GM18870 (cell line): ENCODE data around the gene PAPPA2.

Experiments used
- ATAC-seq: cut with Tn5 transposase; IDR thresholded peaks from one replicate; pipeline ENCODE4 v1.9.1; 2021; ENCODE audit warnings: moderate library complexity; ENCODE audit not compliant: unreplicated experiment

PAPPA2 gene

DNA sequence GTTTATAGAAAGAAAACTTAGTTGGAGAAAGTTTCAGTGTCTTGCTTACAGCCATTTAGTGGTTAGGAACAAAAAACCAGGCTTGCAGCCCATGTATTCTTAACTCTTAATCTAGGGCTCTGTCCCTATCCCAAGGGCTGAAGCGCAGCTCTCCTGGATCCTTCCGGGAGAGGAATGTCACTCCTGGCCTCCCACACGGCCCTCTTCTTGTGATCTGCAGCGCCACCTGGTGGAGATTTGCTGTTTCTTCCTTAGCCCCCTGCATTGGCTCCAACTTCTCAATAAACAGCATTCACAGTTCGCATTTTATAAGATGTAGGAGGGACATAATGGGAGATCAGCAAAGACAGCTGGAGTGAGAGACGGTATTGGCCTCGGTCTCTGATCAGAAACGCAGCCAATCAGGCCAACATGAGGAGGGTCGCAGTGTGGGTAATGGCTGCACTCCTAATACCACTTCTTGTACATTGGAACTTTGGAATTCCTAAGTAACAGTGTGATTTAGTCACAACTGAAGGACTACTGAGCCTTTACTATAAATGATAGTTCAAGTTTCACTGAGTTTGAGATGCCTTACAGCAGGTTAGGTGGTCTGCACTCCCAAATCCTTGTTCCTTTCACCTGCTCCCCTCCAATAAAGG lies 418.1 kb downstream of the PAPPA2 start:
- no peak for ATAC-seq

DNA sequence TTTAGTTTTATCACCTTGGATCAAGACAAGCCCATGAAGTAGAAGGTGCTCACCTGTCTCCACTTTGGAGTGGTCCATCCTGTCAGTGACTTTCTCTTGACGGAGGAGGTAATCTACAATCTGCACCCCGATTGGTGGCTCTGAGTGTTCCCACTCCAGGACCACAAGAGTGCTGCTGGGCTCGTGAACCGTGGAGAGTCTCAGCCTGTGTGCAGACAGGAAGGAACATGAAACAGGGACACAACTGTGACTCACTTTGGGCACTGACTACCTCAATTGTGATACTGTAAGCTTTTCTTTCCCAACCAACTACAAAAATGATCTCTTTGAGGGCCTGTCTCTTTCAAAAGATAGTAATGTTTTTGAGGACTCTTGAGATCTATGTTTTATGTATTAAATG lies 421.3 kb downstream of the PAPPA2 start:
- no peak for ATAC-seq

DNA sequence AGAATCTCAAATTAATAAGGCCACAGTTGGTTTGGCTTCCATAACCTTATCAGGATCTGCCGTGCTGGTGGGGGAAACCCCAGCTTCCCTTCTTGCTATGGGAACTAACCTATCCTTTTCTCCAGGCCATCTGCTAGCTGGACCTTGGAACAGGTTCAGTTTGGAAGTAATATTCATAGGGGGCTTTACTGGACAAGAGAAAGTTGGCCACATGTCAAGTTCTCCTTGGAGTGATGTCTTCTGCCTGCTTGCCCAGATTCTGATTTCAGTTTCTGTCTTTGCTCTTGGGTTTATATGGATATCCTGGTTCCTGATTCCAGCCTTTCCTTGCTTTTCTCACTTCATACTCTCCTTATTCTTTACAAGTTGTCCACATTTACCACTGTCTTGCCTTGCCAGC lies 421.9 kb downstream of the PAPPA2 start:
- no peak for ATAC-seq

DNA sequence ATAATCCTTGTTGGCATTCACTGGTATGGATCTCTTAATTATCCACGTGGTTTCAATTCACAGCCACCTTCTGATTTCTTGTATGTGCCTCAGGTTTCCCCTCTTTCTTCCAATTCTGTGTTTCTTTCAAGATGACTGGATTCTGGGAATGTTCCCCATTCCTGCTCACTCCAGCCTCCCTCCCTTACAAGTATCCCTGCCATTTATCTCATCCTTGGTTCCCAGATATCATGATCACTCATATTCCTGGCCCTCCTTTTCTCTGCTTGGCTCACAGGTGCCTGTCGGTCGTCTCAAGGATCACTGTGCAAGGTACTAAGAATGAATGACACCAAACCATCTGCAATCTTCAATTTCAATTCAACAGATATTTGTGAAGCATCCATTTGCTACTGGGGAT lies 422.4 kb downstream of the PAPPA2 start:
- ATAC-seq, result no peak

DNA sequence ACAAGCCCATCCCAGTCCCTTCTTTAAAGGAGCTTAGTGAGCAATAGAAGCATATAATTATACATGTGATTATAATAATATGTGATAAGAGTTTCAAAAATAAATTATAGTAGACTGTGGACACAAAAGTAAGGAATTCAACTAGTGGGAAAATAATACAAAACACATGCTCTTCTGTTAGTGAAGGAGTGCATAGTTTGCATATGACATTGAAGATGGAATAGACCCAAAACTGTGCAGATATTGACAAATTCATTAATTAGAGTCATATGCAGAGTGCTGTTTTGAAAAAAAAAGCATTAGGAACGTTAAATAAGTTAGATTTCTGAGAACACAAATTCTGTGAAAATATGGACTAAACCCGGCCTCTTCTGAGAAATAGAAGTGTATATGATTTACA lies 422.8 kb downstream of the PAPPA2 start:
- ATAC-seq, result no peak

DNA sequence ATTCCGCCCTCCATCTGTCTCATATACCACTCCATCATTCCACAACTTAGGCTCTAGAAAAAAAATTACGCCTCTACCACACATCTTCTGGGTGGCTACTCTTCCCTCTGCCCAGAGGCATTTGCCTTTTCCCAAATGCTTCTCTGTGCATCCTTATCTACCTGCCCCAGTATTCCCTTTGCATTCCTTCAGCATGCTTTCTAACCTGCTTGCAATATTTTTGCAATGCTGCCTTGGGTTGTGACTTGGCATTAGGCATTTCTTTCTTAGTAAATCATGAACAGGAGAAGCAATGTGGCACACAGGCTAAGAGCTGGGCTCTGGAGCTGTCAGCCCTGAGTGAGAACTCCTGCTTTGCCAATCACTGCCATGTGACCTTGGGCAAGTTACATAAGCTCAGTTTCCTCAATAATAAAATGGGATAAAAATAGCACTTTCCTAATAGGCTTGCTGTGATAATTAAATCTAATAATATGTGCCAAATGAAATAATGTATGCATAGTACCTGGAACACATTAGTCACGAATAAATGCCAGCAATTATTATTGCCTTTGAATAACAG lies 425.6 kb downstream of the PAPPA2 start:
- ATAC-seq, result no peak

DNA sequence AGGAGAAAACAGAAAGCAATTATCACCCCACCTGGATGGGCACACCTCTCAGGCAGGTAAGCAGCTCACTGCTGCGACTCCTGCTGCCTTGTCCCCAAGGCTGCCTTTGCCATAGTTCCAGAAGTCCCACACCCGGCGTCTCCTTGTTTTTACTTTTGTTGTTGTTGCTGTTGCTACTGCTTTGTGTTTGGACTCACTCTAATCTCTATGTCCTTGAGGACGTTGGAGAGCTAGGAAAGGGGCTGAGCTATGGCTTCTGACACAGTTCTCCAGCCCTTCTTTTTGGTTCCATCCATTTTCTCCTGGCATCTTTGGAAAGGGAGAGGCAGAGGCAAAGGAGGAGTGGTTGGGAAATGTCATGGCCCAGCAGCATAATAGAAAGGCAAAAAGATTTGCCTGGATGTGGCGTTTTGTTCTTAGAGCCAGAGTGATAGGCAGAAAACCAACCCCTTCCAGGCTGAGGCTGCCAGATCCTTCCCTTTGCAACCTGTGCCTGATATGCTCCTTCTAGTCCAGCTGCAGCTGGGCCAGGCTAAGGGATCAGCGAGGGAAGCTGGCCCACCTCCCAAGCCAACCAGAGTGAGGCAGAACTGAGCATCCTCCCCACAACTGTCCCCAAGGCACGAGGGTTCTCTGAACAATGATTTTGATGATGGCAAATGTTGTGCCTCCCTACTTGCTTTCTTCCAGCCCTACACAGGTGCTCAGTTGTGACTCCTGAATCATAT lies 430.8 kb downstream of the PAPPA2 start:
- no peak for ATAC-seq

DNA sequence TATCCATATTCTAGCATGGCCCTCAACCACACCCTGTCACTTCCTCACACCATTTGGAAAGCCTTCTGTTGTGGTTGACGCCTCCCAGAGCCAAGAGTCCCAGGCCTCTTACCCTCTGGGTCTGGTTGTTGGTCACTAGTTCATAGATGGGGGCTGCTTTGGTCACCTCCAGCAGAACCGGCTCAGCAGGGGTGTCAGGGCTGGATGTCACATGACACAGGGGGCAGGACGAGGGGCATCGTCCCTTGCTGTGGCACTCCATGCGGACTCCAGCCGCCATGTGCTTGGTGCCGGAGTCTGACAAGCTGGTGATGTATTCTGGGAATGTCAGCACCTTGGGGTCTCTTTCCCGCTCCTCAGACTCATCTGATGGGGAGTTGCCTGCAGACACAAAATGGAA lies 431.5 kb downstream of the PAPPA2 start:
- ATAC-seq, result no peak
